Kidney glomerular epithelial cell (primary cell): Measurements from ENCODE around the gene P2RY11.
A peak's percentile ranks its signal among the peaks of the same experiment; 100 is the strongest.

Experiments
- DNase-seq: peaks from one replicate; lab custom pipeline; 2025; lab: John Stamatoyannopoulos, UW

Gene P2RY11

GRCh38 chr19:10111405-10111811 is at the start of gene P2RY11:
Gene P2RY11 (plus strand): TSS chr19:10111693. CDS start chr19:10111722, 29 bp downstream.
- no peak for DNase-seq

GRCh38 chr19:10061717-10062310 is 49.7 kb upstream of the P2RY11 start:
- DNase-seq = no peak

- no peak for DNase-seq
Measured at GRCh38 chr19:10068205-10068604, 43.3 kb upstream of the P2RY11 start.

- no peak for DNase-seq
Measured at GRCh38 chr19:10069046-10069445, 42.4 kb upstream of the P2RY11 start.

GRCh38 chr19:10070730-10071446 is 40.6 kb upstream of the P2RY11 start:
- no peak for DNase-seq

- DNase-seq = no peak
Measured at GRCh38 chr19:10074153-10074552, 37.3 kb upstream of the P2RY11 start.

GRCh38 chr19:10076535-10076934 is 35.0 kb upstream of the P2RY11 start:
- no peak for DNase-seq

GRCh38 chr19:10078329-10078728 is 33.2 kb upstream of the P2RY11 start:
- no peak for DNase-seq

- DNase-seq = no peak
Measured at GRCh38 chr19:10079031-10079453, 32.5 kb upstream of the P2RY11 start.

- DNase-seq = no peak
Measured at GRCh38 chr19:10083911-10084310, 27.6 kb upstream of the P2RY11 start.

GRCh38 chr19:10084803-10085202 is 26.7 kb upstream of the P2RY11 start:
- no peak for DNase-seq

GRCh38 chr19:10085641-10086590 is 25.6 kb upstream of the P2RY11 start, which contains the start of gene SHFL:
Gene SHFL (plus strand): TSS chr19:10086317. CDS start chr19:10086428, 111 bp downstream.
- peak; percentile 5 for DNase-seq

GRCh38 chr19:10086591-10087192 is 24.8 kb upstream of the P2RY11 start:
- no peak for DNase-seq

GRCh38 chr19:10087296-10088061 is 24.0 kb upstream of the P2RY11 start:
- no peak for DNase-seq

- DNase-seq = no peak
Measured at GRCh38 chr19:10088949-10089554, 22.4 kb upstream of the P2RY11 start.

- DNase-seq = no peak
Measured at GRCh38 chr19:10089801-10090375, 21.6 kb upstream of the P2RY11 start.

GRCh38 chr19:10091370-10091687 is 20.2 kb upstream of the P2RY11 start:
- no peak for DNase-seq

- DNase-seq = no peak
Measured at GRCh38 chr19:10091895-10092641, 19.4 kb upstream of the P2RY11 start.

GRCh38 chr19:10092648-10093294 is 18.7 kb upstream of the P2RY11 start:
- DNase-seq = no peak
